Stomach (tissue), 4 donors: Measurements from ENCODE around the gene RANBP17.

Source experiments
- EP300 ChIP-seq: sonication (generic); formaldehyde crosslinking; IDR thresholded peaks from one replicate; pipeline ENCODE4 v1.6.1; 2017; ENCODE audit warnings: antibody characterized with exemption
- POLR2A ChIP-seq, 4 donors: fragments of 450-650 bp; IDR thresholded peaks; one replicate each; pipeline ENCODE4 v1.6.1; 2016; ENCODE audit warnings: antibody characterized with exemption in 4 of 4, control low read depth in 2 of 4, mild to moderate bottlenecking in 1 of 4, moderate library complexity in 1 of 4
- TF ChIP-seq, protein P1 (sequence below), 7 experiments: fragments of 450-650 bp in 4 of 7; fragments of 200-600 bp in 3 of 7; sonication (generic) in 3 of 7; IDR thresholded peaks; one replicate each; pipeline ENCODE4 v1.5.1; 2016 to 2019; ENCODE audit warnings: antibody characterized with exemption in 7 of 7, control low read depth in 2 of 7, mild to moderate bottlenecking in 1 of 7

DNA sequence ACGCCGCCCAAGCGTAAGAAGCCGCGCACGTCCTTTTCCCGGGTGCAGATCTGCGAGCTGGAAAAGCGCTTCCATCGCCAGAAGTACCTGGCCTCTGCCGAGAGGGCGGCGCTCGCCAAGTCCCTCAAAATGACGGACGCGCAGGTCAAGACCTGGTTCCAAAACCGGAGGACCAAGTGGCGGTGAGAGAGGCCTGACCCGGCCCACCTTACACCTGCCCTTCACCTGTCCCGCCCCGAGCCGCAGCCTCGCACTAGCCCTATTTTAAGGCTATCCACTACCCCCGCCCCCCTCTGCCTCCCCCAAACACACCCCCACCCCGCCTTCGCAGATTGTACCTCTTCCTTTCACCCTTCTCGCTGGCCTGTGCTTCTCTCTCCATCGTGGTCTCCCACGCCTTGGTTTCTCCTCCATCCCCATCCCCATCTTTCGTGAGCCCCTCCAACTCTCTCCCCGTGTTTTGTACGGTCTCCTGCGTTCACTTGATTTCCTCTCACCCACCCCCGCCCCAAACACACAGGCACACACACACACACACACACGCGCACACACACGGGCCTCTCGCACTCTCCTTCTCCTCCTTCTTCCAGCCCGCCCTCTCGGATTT, 448.5 kb downstream of the RANBP17 start:
- TF ChIP-seq EP300 (no peak), POLR2A (IDR thresholded peaks at IDR 0.05) (no peak)
- TF ChIP-seq, protein P1, sequence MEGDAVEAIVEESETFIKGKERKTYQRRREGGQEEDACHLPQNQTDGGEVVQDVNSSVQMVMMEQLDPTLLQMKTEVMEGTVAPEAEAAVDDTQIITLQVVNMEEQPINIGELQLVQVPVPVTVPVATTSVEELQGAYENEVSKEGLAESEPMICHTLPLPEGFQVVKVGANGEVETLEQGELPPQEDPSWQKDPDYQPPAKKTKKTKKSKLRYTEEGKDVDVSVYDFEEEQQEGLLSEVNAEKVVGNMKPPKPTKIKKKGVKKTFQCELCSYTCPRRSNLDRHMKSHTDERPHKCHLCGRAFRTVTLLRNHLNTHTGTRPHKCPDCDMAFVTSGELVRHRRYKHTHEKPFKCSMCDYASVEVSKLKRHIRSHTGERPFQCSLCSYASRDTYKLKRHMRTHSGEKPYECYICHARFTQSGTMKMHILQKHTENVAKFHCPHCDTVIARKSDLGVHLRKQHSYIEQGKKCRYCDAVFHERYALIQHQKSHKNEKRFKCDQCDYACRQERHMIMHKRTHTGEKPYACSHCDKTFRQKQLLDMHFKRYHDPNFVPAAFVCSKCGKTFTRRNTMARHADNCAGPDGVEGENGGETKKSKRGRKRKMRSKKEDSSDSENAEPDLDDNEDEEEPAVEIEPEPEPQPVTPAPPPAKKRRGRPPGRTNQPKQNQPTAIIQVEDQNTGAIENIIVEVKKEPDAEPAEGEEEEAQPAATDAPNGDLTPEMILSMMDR (IDR thresholded peaks at IDR 0.05), result peak in 1 of 7 experiments; percentile 23
